ENCODE measurements around the gene TMEM139.

GRCh38 chr7:143258831-143259230 is 25.9 kb upstream of the TMEM139 start:
- TF ChIP-seq CTCF (IDR thresholded peaks at IDR 0.05; ENCODE audit: insufficient read depth, low read length) (no peak), POLR2AphosphoS5 (IDR thresholded peaks at IDR 0.05; ENCODE audit: low read depth) (no peak), SPI1 (IDR thresholded peaks at IDR 0.05; ENCODE audit: borderline replicate concordance, low read depth) (no peak), GABPA (IDR thresholded peaks at IDR 0.05; ENCODE audit: low read depth) (no peak)

Measured in HL-60 (cell line).